Heart left ventricle (tissue), 13 donors: ENCODE measurements around the gene MYO1H.

Source experiments
- CTCF ChIP-seq, 12 donors: fragments of 200-600 bp; sonication (generic) in 4 of 12; IDR thresholded peaks; one replicate each; pipeline versions ENCODE4 v1.5.0 to v1.8.0; 2018 to 2022; ENCODE audit warnings: antibody characterized with exemption in 12 of 12, mild to moderate bottlenecking in 5 of 12
- POLR2A ChIP-seq, 2 donors: fragments of 450-650 bp; IDR thresholded peaks; one replicate each; pipeline ENCODE4 v1.6.1; 2017; ENCODE audit warnings: antibody characterized with exemption in 2 of 2, mild to moderate bottlenecking in 2 of 2, moderate library complexity in 2 of 2
- donor health status: ischemic (EF 13 %, LVEDD 7.1; RV severe dilation, severe dysfunction).
- donor health status: DM: no; HTN: yes; CAD: no.
- donor health status: DM: no; HTN: no; CAD: no.
- donor health status: ischemic (EF 25% LVEDD 6.9; RV normal size, moderate dysfunction).
- donor health status: ischemic (EF 25% LVEDD 5.7; RV mildly dilated, moderate dysfunction).
- donor health status: ischemic (EF 35%, LVEDD 5.7; RV mildly dilated, moderate dysfunction).
- donor health status: nonischemic (EF 11% LVEDD 7.7; RV severe dilation, severe dysfunction).
- donor health status: DM: yes; HTN: yes; CAD: no.
- donor health status: PGD.
- donor health status: ischemic (EF 29% LVEDD 5.4; RV normal size, mild dysfunction).
- donor health status: nonischemic (EF 23%, LVEDD 6.1; RV moderate dilation, normal function).

DNA sequence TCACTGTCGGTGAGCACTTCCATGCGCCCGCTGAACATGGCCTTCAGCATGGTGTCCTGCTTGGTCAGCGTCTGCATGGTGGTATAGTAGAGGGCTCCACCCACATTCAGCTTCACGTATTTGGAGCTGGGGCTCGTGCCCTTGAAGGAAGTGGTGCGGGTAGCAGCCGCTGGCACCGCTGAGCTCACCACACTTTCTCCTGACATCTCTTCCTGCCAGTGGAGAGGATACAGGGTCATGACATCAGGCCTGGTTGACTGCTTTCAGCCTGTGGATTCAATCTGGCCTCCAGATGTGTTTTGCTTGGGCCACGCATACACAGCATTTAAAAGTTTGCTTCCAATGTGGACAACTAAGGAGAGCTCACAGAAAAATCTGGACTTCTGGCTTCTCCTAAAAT is 121.8 kb downstream of the MYO1H start:
- TF ChIP-seq POLR2A (IDR thresholded peaks at IDR 0.05) (no peak), CTCF (IDR thresholded peaks at IDR 0.05) (no peak)
